ENCODE measurements around the gene PAK5. TPM values are rescaled to one million over a fixed set of nuclear protein-coding genes. Genes with fewer than 3 reads are reported as not detected.

The PAK5 gene
- total RNA-seq, 1 experiment from 2014 or later: not detected

DNA sequence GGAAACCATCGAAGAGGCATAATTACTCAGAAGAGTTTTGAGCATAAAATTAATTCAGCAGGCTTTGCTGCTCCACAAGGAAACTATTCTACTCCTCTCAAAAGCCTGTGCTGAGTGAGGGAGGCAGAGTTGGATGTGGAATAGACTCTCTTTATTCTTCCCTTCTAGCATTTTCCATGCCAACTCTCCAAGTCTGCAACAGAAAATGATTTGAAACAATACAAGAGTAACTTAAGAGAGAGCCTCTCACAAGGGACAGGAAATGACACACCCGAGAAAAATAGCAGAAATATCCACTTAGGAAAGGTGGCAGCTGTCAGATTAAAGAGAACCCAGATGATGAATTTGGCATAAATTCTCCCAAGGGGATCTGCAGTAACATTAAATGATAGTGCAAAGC lies 350.8 kb downstream of the PAK5 start:
- H3K36me3 ChIP-seq (ENCODE audit: low read depth): no peaks in the 10 kb centered on the region
- H3K4me3 ChIP-seq: no peak overlapping the region
- peaks cover 27% of the 10 kb centered on the region for H3K27me3 ChIP-seq (ENCODE audit: insufficient read depth, low read depth)
- no peaks in the 10 kb centered on the region for H3K79me2 ChIP-seq (ENCODE audit: low read depth)
- no peaks in the 10 kb centered on the region for H3K9me2 ChIP-seq (ENCODE audit: insufficient read depth)
- intact Hi-C loops (cut with micrococcal nuclease; ENCODE audit: unreplicated experiment): no loop called here
- TF ChIP-seq EZH2 (IDR thresholded peaks at IDR 0.05; ENCODE audit: low read depth): no peak
- TF ChIP-seq, protein P1, sequence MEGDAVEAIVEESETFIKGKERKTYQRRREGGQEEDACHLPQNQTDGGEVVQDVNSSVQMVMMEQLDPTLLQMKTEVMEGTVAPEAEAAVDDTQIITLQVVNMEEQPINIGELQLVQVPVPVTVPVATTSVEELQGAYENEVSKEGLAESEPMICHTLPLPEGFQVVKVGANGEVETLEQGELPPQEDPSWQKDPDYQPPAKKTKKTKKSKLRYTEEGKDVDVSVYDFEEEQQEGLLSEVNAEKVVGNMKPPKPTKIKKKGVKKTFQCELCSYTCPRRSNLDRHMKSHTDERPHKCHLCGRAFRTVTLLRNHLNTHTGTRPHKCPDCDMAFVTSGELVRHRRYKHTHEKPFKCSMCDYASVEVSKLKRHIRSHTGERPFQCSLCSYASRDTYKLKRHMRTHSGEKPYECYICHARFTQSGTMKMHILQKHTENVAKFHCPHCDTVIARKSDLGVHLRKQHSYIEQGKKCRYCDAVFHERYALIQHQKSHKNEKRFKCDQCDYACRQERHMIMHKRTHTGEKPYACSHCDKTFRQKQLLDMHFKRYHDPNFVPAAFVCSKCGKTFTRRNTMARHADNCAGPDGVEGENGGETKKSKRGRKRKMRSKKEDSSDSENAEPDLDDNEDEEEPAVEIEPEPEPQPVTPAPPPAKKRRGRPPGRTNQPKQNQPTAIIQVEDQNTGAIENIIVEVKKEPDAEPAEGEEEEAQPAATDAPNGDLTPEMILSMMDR (conservative IDR thresholded peaks at IDR 0.05): no peak
- BruUV-seq (replicated peaks): no TSS peak
- no peak overlapping the region for H3K4me2 ChIP-seq
- H3K27ac ChIP-seq: no peak overlapping the region
- no peaks in the 10 kb centered on the region for H4K20me1 ChIP-seq (ENCODE audit: insufficient read depth)
- H3K9me3 ChIP-seq (ENCODE audit: insufficient read depth, low read depth): no peaks in the 10 kb centered on the region
- no peak for DNase-seq
- no peaks in the 10 kb centered on the region for H3K4me1 ChIP-seq (replicated peaks; ENCODE audit: insufficient read depth)
- H2AFZ ChIP-seq: no peak overlapping the region
- no peaks in the 10 kb centered on the region for H3F3A ChIP-seq (ENCODE audit: insufficient read depth, low read depth)
- ChIA-PET POLR2A (ENCODE audit: unreplicated experiment) (no interaction called here), CTCF (no interaction called here)

Other genes with a start within 250 kb of the PAK5 start
- gene ANKEF1, start 195.9 kb upstream of the PAK5 start, total RNA-seq (2021): 9.5 and 11.1 TPM in 2 replicates

All from PC-9 (cell line).